ENCODE results near the gene HOXA9.

Gene HOXA9

DNA sequence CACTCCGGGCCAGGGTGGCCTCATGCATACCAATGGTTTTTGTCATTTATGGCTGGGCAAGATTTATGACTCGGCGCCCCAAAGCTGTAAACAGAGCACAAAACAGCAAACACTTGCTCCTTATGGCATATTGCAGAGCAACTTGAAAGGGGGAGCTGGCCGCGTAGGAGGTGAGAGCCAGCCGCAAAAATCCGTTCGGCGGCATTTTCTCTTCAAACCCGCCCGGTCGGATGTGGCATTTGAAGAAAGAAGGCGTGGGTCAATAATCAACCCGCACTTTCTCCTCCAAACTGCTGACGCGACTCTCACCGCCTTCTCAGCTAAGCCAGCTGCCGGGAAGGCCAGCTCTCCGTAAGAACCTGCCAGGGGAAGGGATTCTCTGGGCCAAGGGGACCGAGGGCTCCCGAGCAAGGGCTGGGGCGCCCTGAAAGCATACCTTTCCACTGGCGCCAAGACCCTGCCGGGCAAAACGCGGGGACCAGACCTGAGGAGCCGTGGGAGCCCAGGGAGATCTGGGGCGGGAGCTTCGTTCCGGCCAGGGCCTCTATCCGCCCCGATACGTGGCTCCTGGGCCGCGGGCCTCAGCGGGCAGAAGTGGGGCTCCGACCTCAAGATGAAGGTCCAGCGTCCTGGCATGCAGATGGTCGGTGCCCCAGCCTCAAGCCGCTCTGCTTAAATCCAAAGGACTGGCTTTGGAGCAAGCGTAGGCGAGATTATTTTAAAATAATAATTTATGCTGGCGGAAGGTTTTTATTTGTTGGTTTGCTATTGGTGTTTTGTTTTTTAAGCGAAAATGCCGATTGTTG lies 49.9 kb downstream of the HOXA9 start:
- DNase-seq (ENCODE audit: low read depth in 1 of 2, low spot score in 1 of 2) = no peak

DNA sequence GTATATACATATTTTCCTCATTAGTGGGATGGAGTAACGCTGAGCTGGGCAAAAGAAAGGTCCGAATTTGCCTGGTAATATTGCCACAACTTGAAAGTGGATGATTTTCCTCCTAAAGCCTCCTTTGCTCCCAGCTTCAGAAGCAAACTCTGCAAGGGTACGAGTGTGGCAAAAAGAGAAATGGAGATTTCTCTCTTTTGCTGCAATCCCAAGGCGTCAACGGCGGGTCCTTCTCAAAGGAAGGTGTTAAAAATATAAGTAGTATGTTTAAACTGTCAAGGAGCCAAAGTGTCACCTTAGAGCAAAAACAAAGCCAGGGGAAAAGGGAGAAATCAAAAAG lies 50.5 kb downstream of the HOXA9 start:
- no peak for DNase-seq (ENCODE audit: low read depth in 1 of 2, low spot score in 1 of 2)

DNA sequence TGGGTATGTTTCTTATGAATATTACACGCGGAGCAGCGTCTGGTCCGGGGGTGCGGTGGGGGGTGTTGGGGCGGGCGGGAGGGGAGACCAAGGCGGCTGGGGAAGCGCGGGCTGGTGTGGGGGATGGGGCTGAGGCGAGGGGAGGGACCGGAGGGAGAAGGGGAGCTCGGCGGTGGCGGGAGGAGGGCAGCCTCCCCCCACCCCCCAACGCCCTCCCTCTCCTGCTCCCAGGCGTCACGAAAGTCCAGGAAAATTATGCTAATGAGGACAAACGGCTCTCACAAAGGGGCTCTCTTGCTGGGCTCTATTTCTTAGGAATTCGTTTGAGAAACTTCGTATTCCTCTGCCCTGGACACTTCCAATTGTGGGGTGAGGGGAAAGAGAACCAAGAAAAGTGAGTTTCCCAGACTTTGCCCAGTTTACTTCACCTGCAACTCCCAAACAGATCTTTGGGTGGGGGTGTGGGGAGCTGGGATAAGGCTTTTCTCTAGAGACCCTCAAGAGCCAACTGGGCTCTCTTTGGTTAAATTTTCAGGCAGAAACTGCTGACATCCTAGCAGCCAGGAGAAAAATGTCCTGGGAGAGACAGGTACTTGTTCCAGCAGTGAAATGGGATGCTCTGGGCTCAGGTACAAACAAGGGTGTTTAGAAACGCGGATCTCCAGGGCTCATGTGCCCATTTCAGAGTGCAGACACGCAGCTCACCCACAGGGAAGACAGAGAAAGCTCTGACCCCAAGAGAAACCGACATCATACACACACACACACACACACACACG lies 51.2 kb downstream of the HOXA9 start:
- DNase-seq (ENCODE audit: low read depth in 1 of 2, low spot score in 1 of 2) = no peak

DNA sequence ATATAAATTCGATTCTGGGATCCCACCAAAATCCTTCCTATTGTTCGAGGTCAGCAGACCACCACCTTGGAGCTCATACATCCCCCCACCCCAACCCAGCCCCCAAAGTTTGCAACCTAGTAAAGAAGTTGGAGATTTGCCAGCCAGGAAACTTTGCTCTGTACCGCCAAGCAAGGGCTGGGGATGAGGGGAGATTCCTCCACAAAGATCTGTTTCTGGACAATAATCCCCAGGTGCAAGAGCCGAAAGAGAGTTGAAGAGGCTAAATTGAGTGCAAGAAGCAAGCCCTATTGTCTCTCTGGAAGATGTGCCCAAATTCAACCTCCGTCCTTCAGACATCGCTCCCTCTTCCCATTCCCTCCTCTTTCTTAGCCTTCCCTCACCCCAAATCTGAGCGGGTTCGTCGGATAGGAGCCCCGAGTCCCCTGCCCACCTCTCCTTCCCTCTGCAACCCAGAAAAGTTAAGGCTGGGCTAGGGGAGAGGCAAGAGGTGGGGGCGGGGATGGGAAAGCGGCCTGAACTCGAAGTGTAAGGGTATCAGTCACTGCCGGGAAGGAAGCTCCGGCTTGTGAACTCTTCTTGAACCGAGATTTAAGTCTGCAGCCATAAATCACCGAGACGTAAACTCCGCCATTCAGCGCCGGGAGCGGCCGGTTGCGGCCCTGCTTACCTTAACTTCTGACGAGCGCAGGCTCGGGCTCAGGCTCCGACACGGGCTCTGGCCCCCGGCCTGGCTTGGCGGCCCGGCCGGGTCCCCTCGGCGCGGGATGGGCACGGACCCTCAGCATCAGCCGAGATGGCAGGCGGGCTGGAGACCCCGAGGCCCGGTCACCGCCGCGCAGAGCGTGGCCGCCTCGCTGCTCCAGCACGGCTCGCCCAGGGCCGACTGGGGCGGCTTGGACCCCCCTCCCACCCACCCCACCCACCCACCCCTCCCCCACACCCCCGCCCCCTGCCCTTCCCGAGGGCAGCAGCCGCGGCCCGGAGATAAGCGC lies 52.1 kb downstream of the HOXA9 start:
- DNase-seq (ENCODE audit: low read depth in 1 of 2, low spot score in 1 of 2) = no peak

Data from activated CD4-positive, alpha-beta T cell treated with anti-CD3 and anti-CD28 coated beads, Interleukin-2, amount 50 U/mL, for 24 hours (primary cell).